CD4-positive, alpha-beta T cell treated with Interleukin-21 for 1 hour (primary cell): ENCODE data around the gene RAB22A.

Experiments used
- DNase-seq: peaks from one replicate; pipeline ENCODE4 v3.0.0-alpha.2; 2020

Gene RAB22A, protein sequence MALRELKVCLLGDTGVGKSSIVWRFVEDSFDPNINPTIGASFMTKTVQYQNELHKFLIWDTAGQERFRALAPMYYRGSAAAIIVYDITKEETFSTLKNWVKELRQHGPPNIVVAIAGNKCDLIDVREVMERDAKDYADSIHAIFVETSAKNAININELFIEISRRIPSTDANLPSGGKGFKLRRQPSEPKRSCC

GRCh38 chr20:58309591-58310290, at the start of gene RAB22A:
RAB22A (plus strand) TSS chr20:58309715; CDS start chr20:58309977, 262 bp downstream.
- peak; percentile 79 for DNase-seq

DNA sequence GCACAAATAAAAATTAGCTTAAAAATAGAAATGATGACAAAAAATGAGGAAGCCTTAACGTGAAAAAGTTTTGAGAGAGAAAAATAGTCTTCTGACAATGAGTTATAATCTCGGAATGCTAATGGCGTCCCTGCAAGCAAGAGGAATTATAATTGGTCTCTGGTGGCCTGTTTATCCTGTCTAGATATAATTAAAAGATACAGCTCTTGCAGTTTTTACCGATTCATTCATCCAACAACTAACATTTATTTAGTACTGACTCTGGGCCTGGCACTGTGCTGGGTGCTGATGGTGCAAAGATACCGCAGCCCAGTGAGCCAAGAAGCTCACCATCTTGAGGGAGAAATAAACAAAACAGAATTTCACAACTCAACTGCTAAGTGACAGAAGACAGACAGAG, 49.5 kb upstream of the RAB22A start:
- DNase-seq: no peak

GRCh38 chr20:58261660-58262059, 47.9 kb upstream of the RAB22A start:
- DNase-seq: no peak

- no peak for DNase-seq
Observed at GRCh38 chr20:58264271-58264670, 45.2 kb upstream of the RAB22A start.

DNA sequence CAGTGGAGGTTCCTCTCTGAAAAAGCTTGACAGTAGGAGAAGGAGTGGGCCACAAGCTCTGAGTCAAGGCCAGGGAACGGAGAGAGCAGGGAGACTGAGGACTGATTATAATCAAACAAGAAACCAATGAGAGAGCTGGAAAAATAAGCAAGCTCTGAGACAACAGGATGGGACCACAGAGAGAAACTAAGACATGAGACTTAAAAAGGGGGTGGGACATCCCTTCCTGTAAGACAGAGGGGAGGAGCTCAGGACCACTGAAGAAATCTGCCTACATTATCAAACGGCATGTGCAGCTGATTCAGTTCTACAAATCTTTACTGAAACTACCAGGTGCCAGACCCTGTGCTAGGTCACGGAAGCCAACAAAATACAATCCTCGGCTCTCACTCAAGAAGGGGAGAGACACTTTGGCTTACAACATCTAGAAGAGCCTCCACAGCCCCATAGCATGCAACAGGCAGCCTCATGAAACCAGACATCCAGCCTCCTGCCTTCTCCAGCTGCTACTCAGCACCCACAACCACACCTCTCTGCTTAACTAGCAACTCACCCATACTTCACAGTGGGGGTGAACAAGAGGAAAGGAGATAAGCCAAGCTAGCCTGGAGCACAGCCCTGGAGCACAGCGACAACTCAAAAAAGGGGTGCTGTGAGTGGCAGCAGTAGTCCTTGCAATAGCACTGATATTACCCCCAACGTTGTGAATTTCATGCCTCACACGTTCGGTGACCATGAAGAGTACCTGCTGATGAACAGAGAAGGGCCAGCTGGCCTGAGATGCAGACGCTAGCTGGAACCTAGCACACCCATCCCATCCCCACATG, 41.9 kb upstream of the RAB22A start:
- DNase-seq: no peak

DNA sequence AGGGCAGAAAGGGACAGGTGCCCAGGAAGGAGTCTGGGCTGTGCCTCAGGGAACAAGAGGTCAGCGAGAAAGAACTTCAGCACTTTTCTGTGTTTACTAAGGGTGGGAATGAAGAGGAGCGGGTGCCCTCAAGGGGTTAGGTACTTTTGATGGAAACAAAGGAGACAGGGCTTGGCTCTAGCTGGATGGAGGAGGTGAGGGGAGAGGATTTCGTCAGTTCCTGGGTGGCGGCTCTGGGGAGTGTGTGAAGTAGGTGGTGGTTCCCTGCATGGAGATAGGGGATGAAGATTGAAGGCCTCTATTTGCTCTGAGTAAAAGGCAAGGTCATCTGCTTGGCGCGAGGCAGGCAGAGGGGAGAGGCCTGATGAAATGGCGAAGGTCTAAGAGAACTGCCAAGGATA, 41.1 kb upstream of the RAB22A start:
- no peak for DNase-seq

DNA sequence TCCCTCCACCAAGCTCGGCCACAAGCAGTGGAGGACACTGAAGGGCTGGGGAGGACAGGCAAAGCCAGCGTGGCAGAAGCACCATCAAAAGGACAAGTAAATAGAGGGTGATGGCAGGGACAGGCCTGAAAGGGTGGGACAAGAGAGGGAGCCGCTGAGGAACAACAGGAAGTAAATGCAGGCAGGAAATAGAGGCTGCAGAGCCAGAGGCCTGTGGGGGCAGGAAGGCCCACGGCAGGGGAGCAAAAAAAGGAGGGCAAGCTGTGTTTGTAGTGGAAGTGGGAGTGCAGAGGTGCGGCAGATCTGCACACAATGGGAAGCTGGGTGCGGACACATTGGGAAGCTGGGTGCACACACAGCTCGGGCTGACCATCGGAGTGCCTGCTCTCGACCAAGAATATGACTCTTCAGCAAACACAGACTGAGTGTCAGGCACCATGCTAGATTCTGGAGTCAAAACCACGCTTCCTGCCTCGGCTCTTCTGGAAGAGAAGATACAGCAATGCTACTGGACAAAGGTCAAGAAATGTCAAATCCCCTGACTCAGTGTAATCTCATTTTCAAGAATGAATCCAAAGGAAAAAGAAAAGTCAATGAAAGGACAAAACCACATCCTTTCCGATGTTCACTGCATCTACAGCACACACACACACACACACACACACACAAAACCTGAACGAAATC, 40.4 kb upstream of the RAB22A start:
- DNase-seq: no peak

- DNase-seq: no peak
Observed at GRCh38 chr20:58271606-58272351, 37.7 kb upstream of the RAB22A start.

- DNase-seq: no peak
Observed at GRCh38 chr20:58274384-58274783, 35.1 kb upstream of the RAB22A start.

- DNase-seq: no peak
Observed at GRCh38 chr20:58277107-58277506, 32.4 kb upstream of the RAB22A start.

DNA sequence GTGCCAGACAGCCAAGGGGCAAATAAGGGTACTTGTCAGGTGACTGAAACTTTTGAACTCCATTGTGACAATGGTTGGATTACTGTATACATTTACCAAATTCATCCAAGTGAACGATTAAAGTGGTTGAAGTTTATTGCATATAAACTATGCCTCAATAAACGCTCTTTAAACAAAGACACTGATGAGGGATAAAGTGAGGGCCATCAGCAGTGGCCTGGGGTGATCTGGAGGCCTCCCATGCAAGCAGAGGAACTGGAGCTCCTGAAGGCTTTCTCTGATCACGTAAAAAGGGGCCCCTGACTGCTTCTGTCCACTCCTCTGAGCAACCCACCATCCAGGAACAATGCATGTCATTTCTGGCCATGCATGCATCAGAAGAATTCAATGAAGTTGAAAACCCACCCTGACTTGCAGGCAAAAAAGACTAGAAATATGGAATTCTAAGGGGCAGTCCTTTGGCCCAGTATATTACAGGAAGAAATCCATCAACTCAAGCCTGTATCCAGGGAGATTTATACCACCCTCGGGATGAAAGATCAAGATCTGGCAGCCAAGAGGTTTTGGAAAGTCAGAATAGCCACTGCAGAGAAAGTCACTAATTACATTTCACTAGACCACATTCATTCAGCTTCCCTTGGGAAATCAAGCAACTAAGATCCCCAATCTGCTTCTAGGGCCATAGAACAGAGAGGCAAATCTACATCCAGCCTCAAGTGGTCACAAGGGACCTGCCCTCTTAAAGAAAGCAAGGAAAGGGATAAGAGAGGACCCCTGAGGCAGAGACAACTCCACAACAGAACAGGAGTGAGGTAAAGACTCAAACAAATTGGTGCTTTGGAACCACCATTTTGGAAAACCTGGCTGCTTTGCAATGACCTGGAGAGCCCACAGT, 31.7 kb upstream of the RAB22A start:
- no peak for DNase-seq

DNA sequence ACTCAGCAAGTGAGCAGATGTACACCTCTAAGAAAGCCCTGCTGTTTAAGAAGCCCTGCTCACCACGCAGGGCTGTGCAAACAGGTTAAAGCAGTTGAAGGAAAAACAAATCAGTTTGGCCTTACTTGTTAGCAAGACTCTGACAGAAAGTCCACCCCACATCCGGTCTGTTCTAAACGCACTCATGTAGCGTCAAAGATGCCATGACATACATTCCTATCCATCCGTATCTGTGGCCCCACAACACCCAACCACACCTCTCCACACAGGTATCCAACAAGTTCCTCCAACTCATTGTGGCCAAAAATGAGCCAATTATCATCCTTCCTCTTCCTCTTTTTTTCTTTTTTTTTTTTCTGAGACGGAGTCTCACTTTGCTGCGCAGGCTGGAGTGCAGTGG, 22.8 kb upstream of the RAB22A start:
- DNase-seq: no peak

DNA sequence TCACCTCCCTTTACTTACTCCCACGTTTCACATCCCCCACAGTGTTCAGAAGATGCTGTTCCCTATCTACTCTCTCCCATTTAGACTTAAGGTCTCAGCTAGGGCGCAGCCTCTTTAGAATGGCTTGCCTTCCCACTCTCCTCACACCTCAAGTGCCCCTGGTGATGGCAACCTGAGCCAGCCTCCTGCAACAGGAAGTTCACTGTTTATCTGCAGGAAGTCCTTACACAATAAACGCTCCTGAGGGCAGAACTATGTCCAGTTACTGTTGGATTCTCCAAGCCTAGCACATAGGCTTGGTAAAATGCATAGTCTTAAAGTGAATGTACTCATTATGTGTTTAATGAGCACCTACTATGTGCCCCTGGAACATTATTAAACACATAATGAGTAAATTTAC, 21.9 kb upstream of the RAB22A start:
- no peak for DNase-seq

DNA sequence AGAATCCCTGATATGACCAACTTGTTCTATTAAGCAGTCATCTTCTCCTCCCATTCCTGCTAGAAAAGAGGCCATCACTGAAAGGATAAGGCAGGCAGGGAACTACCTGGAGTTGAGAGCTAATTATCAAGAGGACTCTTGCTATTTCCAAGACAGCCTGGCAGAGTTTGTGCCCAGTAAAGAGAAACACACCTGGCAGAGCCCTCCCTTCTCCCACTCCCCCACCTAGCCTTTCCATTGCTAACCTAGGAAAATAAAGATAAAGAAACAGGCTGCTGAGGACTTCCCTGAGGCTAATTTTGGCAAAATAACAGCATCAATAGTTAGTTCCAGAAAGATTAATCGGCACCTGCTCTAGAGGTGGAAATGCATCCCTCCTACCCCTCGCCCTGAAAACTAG, 20.4 kb upstream of the RAB22A start:
- no peak for DNase-seq

- no peak for DNase-seq
Observed at GRCh38 chr20:58293453-58293852, 16.1 kb upstream of the RAB22A start.

DNA sequence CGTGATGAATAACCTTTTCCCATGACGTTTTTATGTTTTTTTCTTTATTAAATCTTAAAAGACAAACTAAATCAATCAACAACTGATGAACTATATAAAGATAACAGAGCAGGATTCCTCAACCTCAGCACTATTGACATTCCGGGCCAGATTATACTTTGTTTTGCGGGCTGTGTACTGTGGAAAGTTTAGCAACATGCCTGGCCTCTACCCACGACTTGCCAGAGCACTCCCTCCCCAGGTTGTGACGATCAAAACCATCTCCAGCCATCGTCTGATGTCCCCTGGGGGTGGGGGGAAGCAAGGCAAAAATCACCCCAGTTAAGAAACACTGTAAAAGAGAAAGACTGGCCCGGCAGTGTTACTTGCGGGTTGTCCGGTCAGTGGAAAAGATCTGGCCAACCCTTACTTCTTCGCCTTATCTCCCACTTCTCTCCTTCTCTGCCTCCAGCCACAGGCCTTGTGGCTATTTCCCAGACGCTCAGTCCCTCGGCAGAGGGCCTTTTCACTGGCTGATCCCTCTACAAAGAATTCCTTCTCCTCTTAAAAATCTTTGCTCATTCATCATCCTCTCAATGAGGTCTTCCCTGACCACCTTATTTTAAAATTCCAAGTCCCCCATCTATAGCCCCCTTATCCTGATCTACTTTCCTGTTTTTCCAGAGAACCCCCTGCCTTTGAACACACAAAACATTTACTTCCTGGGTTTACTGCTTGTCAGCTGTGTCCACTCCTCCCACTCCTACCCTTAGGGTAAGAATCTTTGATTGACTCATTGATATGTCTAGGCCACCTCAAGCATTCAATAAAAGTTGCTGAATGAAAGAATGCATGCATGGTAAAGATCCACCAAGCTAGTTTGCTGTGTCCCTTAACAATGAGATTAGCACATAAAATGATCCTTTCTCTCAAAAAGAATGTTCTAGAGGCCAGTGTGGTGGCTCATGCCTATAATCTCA, 14.7 kb upstream of the RAB22A start:
- no peak for DNase-seq

GRCh38 chr20:58296051-58296837, 13.3 kb upstream of the RAB22A start:
- no peak for DNase-seq

DNA sequence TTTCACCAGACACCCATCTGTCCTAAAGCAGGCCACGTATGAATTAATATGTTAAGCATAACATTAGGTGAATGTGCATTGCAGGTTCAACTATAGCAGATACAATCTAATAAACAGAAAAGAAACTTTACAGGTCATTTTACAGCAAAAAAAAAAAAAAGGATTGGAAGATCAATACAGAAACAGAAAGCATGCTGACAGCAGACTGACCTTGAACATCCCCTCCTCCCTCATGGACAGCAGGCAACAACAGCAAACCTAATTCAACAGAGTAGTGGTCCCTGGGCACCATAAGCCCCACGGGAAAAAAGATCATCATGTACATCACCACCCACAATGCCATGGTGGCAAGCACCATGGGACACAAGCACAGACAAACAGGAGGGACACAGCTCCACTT, 12.1 kb upstream of the RAB22A start:
- DNase-seq: no peak

GRCh38 chr20:58300321-58300720, 9.2 kb upstream of the RAB22A start:
- DNase-seq: no peak

GRCh38 chr20:58303547-58303946, 6.0 kb upstream of the RAB22A start:
- no peak for DNase-seq
